Measurements from ENCODE around the gene RBM22.

DNA sequence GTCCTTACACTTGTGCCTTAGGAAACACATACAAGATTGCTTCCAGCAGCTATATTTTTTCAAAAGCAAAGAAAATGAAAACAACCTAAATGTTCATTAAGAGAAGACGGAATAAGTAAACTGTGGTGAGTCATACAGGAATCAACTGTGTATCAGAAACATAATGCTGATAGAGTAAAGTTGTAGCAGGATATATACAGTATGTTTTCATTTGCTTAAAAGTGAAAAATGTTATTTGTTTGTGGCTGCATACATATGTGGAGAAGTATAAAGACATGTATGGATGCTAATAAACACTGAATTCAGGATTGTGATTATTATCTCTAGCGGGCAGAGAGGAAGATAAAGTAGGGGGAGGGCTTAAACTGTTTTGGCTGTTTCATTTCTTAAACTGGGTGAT lies 49.6 kb upstream of the RBM22 start:
- TF ChIP-seq, protein P1, sequence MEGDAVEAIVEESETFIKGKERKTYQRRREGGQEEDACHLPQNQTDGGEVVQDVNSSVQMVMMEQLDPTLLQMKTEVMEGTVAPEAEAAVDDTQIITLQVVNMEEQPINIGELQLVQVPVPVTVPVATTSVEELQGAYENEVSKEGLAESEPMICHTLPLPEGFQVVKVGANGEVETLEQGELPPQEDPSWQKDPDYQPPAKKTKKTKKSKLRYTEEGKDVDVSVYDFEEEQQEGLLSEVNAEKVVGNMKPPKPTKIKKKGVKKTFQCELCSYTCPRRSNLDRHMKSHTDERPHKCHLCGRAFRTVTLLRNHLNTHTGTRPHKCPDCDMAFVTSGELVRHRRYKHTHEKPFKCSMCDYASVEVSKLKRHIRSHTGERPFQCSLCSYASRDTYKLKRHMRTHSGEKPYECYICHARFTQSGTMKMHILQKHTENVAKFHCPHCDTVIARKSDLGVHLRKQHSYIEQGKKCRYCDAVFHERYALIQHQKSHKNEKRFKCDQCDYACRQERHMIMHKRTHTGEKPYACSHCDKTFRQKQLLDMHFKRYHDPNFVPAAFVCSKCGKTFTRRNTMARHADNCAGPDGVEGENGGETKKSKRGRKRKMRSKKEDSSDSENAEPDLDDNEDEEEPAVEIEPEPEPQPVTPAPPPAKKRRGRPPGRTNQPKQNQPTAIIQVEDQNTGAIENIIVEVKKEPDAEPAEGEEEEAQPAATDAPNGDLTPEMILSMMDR (IDR thresholded peaks at IDR 0.05), result no peak
- TF ChIP-seq POLR2A (IDR thresholded peaks at IDR 0.05) (no peak), EP300 (IDR thresholded peaks at IDR 0.05) (no peak)

All from ovary (tissue), 3 donors.